Measurements from ENCODE around the gene ARRDC1.

ARRDC1 gene

DNA sequence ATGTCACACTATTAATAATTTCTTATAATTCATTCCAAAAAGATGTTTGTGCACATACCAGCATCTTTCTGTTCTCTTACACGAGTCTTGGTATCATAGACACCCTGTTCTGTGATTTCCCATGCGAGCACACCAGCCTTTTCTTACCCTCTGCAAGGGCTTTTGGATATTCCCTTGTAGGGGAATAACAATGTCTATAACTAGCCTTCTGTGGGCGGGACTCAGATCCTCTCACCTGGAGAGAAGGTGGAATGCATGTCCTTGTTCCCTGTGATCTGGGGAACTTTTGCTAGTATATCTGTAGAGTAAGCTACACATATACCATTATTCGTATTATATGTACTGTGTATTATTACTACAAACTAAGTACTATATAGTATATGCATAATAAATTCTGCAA lies 58.1 kb downstream of the ARRDC1 start:
- no peaks in the 10 kb centered on the region for H3K27me3 ChIP-seq (replicated peaks; ENCODE audit: control insufficient read depth, insufficient read depth, low read length)
- H3K9ac ChIP-seq (ENCODE audit: low read length) = no peak overlapping the region
- H3K4me3 ChIP-seq (ENCODE audit: low read length) = no peak overlapping the region
- H3K9me3 ChIP-seq (ENCODE audit: control insufficient read depth, low read length) = no peaks in the 10 kb centered on the region
- peaks cover 13% of the 10 kb centered on the region for H3K4me1 ChIP-seq (ENCODE audit: control insufficient read depth, insufficient read depth, low read length)
- peaks cover 3% of the 10 kb centered on the region for H3K36me3 ChIP-seq (ENCODE audit: control insufficient read depth, insufficient read depth, low read length, severe bottlenecking)
- DNase-seq (ENCODE audit: low read depth) = no peak

DNA sequence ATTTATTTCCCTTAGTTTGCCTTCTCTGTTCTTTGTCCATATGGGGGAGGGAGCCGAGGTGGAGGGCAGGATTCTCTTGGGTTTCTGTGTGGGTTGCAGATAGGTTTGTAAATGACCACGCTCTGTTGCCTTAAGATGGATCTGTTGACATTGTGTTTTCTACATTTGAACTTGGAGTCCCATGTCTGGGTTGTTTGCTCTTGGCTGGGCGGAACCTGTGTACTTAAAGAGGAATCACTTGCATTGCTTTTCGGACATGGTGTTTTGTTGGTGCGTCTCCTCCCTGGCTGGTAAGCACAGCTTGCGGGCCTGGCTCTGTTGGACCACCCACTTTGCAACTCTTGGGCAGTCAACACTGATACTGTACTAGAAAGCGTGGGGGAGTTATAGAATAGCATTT lies 59.2 kb downstream of the ARRDC1 start:
- H3K36me3 ChIP-seq (ENCODE audit: control insufficient read depth, insufficient read depth, low read length, severe bottlenecking) = peaks cover 7% of the 10 kb centered on the region
- DNase-seq (ENCODE audit: low read depth) = no peak
- H3K4me3 ChIP-seq (ENCODE audit: low read length) = no peak overlapping the region
- H3K27me3 ChIP-seq (replicated peaks; ENCODE audit: control insufficient read depth, insufficient read depth, low read length) = no peaks in the 10 kb centered on the region
- peaks cover 13% of the 10 kb centered on the region for H3K4me1 ChIP-seq (ENCODE audit: control insufficient read depth, insufficient read depth, low read length)
- no peak overlapping the region for H3K9ac ChIP-seq (ENCODE audit: low read length)
- no peaks in the 10 kb centered on the region for H3K9me3 ChIP-seq (ENCODE audit: control insufficient read depth, low read length)

Measured in adipocyte (in vitro differentiated cells).